H1 (cell line): Measurements from ENCODE around the gene MAST2. TPM values are rescaled to one million over a fixed set of nuclear protein-coding genes. Genes with fewer than 3 reads are reported as not detected.

Source experiments
- BCL11A ChIP-seq, 2 experiments: IDR thresholded peaks; one replicate each; pipeline ENCODE4 v1.6.1; 2011; ENCODE audit warnings: low read depth in 2 of 2, low read length in 2 of 2, mild to moderate bottlenecking in 2 of 2
- CBX8 ChIP-seq: fragments of 300-800, 300-1000 bp; sonication (generic); IDR thresholded peaks from 2 replicates; pipeline ENCODE4 v1.7.1; 2016; ENCODE audit warnings: low read depth, low read length, borderline replicate concordance
- EZH2 ChIP-seq: fragments of 200-600 bp; sonication (generic); IDR thresholded peaks from 2 replicates; pipeline ENCODE4 v1.7.1; 2012; ENCODE audit warnings: low read depth, mild to moderate bottlenecking, moderate library complexity, low read length, inconsistent platforms; ENCODE audit not compliant: severe bottlenecking
- POLR2AphosphoS5 ChIP-seq: IDR thresholded peaks from 2 replicates; pipeline ENCODE4 v1.6.1; 2011; ENCODE audit warnings: low read depth, low read length
- RFX5 ChIP-seq: IDR thresholded peaks from 2 replicates; pipeline ENCODE4 v1.6.1; 2011; ENCODE audit warnings: low read depth, low read length, improper control_type of control experiment, borderline replicate concordance
- TCF12 ChIP-seq: IDR thresholded peaks from 2 replicates; pipeline ENCODE4 v1.6.1; 2011; ENCODE audit warnings: low read depth, mild to moderate bottlenecking, low read length
- ZNF274 ChIP-seq: IDR thresholded peaks from 2 replicates; pipeline ENCODE4 v1.7.0; 2012; ENCODE audit warnings: low read length, borderline replicate concordance; ENCODE audit errors: extremely low read depth
- polyA plus RNA-seq, 7 experiments: library from polyadenylated mRNA; depleted of rRNA in 3 of 7; stranded (reverse) in 5 of 7; unstranded in 2 of 7; fragments of >200 nt in 5 of 7; fragments of 200-250 nt in 2 of 7; gene quantifications; 1 replicate in 5 of 7; 2 replicates in 1 of 7; 4 replicates in 1 of 7; pipeline versions ENCODE4 v1.2.1 to v1.2.3, GENCODE V29; 2011 to 2013; ENCODE audit warnings: missing spikeins in 2 of 7, mixed read lengths in 2 of 7
- total RNA-seq: library from RNA; stranded (reverse); fragmentation: NEBNext Ultra II Directional; extraction: Animal tissue kit (Norgen Biotek cat#: 25700); gene quantifications from 2 replicates; pipeline ENCODE4 v1.2.1, GENCODE V29; 2021
- TF ChIP-seq, protein P1 (sequence below): IDR thresholded peaks from 2 replicates; pipeline ENCODE4 v1.6.1; 2011; ENCODE audit warnings: low read depth, mild to moderate bottlenecking, low read length; ENCODE audit not compliant: insufficient read depth

MAST2 gene
- total and polyA plus RNA-seq, 2 of the 8 experiments (the other 6 are each of a cell fraction or from before 2014, with no cell fraction given) = 20.5 to 35.4 TPM

DNA sequence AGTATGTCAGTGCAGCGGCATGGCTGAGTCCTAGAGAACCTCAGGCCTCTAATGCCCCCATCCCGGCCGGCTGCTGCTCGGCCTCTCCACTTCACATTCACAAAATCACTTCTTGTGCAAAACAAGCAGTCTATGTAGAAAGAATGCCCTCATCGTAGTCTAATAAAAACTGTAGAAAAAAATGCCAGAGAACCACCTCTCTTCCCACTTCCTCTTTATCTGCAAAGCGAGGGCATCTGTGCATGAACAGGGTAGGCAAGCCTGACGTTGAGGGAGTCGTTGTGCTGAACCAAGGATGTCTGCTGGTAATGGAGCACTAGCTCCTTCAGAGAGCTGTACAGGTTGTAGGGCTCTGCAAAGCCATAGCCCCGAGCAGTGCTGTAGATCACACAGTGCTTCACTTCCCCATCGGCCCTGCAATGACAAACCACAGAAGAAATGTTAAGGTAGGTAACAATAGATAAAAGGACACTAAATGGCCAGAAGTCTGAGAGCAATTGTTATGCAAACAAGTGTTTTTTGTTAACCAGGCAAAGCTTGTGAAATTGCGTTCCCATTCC is 240.1 kb downstream of the MAST2 start (continued):
- TF ChIP-seq POLR2AphosphoS5 (no peak), BCL11A (IDR thresholded peaks at IDR 0.05; ENCODE audit: low read depth in 2 of 2, low read length in 2 of 2) (no peak), EZH2 (no peak), ZNF274 (no peak), TCF12 (no peak), CBX8 (no peak), RFX5 (no peak)
- TF ChIP-seq, protein P1, sequence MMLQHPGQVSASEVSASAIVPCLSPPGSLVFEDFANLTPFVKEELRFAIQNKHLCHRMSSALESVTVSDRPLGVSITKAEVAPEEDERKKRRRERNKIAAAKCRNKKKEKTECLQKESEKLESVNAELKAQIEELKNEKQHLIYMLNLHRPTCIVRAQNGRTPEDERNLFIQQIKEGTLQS = no peak
- TF ChIP-seq, all 59 proteins: peak for 4
